AG09319 (cell line): ENCODE data around the gene CASTOR1.
A peak's percentile ranks its signal among the peaks of the same experiment; 100 is the strongest.

ENCODE experiments used
- DNase-seq: peaks from one replicate; pipeline ENCODE4 v3.0.0-alpha.2; 2010; ENCODE audit warnings: low read depth; ENCODE audit errors: extremely low read depth
- TF ChIP-seq, protein P1 (sequence below): IDR thresholded peaks from 2 replicates; pipeline ENCODE4 v1.5.1; 2011; ENCODE audit warnings: low read depth, mild to moderate bottlenecking, inconsistent platforms, low read length, moderate library complexity

CASTOR1 gene

DNA sequence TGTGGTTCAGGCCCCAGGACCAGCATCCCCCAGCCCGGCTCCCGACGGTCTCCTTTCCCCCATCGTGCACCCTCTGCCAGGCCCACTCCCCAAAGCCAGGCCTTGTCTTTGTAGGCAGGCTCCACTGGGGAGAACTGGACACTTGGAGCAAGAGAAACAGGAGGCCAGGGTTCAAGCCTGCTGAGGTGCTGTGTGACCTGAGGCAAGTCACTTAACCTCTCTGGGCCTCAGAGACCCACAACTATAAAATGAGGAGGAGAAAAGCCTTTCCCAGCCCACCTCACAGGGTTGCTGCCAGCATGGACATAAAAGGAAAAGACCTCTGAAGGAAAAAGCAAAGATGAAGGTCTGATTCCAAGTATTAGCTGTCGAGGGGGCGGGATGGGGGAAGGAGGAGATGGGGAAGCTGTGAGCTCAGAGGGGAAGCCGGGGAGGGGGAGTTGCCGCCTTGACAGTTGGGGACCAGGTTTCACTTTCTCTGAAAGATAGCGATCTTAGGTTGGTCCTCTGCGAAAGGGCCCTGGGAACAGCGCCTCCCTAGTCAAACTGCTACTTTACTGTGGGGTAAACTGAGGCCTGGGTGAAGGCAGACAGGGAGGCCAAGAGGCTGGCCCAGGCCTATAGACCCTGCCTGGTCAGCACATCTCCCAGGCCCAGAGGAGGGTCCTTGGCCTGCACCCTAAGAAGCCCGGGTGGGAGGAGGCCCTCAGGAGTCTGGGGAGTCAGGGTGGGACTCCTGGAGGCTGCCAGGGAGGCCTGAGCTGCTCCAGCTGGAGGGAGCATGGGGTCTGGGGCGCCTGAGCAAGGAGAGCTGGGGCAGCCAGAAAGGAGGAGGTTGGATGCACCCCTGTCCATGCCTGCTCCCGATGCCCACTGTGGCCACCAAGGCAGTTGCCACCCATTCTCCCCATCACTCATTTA is 21.7 kb downstream of the CASTOR1 start:
- TF ChIP-seq, protein P1, sequence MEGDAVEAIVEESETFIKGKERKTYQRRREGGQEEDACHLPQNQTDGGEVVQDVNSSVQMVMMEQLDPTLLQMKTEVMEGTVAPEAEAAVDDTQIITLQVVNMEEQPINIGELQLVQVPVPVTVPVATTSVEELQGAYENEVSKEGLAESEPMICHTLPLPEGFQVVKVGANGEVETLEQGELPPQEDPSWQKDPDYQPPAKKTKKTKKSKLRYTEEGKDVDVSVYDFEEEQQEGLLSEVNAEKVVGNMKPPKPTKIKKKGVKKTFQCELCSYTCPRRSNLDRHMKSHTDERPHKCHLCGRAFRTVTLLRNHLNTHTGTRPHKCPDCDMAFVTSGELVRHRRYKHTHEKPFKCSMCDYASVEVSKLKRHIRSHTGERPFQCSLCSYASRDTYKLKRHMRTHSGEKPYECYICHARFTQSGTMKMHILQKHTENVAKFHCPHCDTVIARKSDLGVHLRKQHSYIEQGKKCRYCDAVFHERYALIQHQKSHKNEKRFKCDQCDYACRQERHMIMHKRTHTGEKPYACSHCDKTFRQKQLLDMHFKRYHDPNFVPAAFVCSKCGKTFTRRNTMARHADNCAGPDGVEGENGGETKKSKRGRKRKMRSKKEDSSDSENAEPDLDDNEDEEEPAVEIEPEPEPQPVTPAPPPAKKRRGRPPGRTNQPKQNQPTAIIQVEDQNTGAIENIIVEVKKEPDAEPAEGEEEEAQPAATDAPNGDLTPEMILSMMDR: no peak
- no peak for DNase-seq

GRCh38 chr22:30266445-30267381 is 22.6 kb downstream of the CASTOR1 start, which contains the start of gene OSM:
Gene OSM (minus strand): TSS chr22:30266851. CDS start chr22:30266799, 52 bp downstream.
- TF ChIP-seq, protein P1: no peak
- DNase-seq: no peak

- DNase-seq: no peak
- TF ChIP-seq, protein P1: no peak
Measured at GRCh38 chr22:30265823-30266444, 23.4 kb downstream of the CASTOR1 start.

- TF ChIP-seq, protein P1: no peak
- no peak for DNase-seq
Measured at GRCh38 chr22:30265131-30265720, 24.1 kb downstream of the CASTOR1 start.

- DNase-seq: no peak
- TF ChIP-seq, protein P1: no peak
Measured at GRCh38 chr22:30263883-30264282, 25.4 kb downstream of the CASTOR1 start.

- TF ChIP-seq, protein P1: peak; percentile 92
- no peak for DNase-seq
Measured at GRCh38 chr22:30262917-30263741, 26.2 kb downstream of the CASTOR1 start.
